Myocyte (in vitro differentiated cells): Measurements from ENCODE around the gene RBBP6. TPM values are rescaled to one million over a fixed set of nuclear protein-coding genes. Genes with fewer than 3 reads are reported as not detected.

Experiments used
- DNase-seq: peaks from one replicate; pipeline ENCODE4 v3.0.0-alpha.2; 2012; ENCODE audit warnings: low read depth
- total RNA-seq: library from RNA; depleted of rRNA; stranded (reverse); fragments of >200 nt; gene quantifications from 2 replicates; pipeline ENCODE4 v1.2.3, GENCODE V29; 2014

The RBBP6 gene
- total RNA-seq, 1 donor from 2014 or later = 56.4 TPM

GRCh38 chr16:24522751-24523150, 16.6 kb upstream of the RBBP6 start:
- DNase-seq = no peak

- no peak for DNase-seq
These were observed 15.8 kb upstream of the RBBP6 start for GRCh38 chr16:24523569-24523968.

GRCh38 chr16:24524855-24525677, 14.3 kb upstream of the RBBP6 start:
- no peak for DNase-seq

GRCh38 chr16:24525970-24526559, 13.3 kb upstream of the RBBP6 start:
- DNase-seq = no peak

- DNase-seq = no peak
These were observed 12.5 kb upstream of the RBBP6 start for GRCh38 chr16:24526701-24527495.

- no peak for DNase-seq
These were observed 8.2 kb upstream of the RBBP6 start for GRCh38 chr16:24531166-24531565.

GRCh38 chr16:24534620-24535019, 4.7 kb upstream of the RBBP6 start:
- DNase-seq = no peak

- DNase-seq = no peak
These were observed 3.5 kb upstream of the RBBP6 start for GRCh38 chr16:24535827-24536226.

GRCh38 chr16:24536671-24537070, 2.7 kb upstream of the RBBP6 start:
- DNase-seq = no peak

GRCh38 chr16:24537474-24538337, 1.7 kb upstream of the RBBP6 start:
- DNase-seq = no peak

- DNase-seq = no peak
These were observed 541 bp upstream of the RBBP6 start for GRCh38 chr16:24538756-24539294.

- peak; percentile 60 for DNase-seq
These were observed 660 bp downstream of the RBBP6 start for GRCh38 chr16:24539850-24540601.

GRCh38 chr16:24540602-24541210, 1.3 kb downstream of the RBBP6 start:
- peak; percentile 28 for DNase-seq

- DNase-seq = no peak
These were observed 2.0 kb downstream of the RBBP6 start for GRCh38 chr16:24541233-24541933.

GRCh38 chr16:24543949-24544348, 4.6 kb downstream of the RBBP6 start:
- no peak for DNase-seq

GRCh38 chr16:24544640-24545039, 5.3 kb downstream of the RBBP6 start:
- DNase-seq = peak; percentile 18

- DNase-seq = no peak
These were observed 10.9 kb downstream of the RBBP6 start for GRCh38 chr16:24550295-24550694.

- DNase-seq = no peak
These were observed 13.4 kb downstream of the RBBP6 start for GRCh38 chr16:24552705-24553246.

- DNase-seq = no peak
These were observed 14.6 kb downstream of the RBBP6 start for GRCh38 chr16:24553983-24554382.
